Stimulated activated naive B cell treated with anti-CD40 and anti-IgM and Interleukin-4, amounts not matched to agents 10 μg/mL and 1 μg/mL and 100 μg/mL, for 72 hours (primary cell): ENCODE data around the gene OR13H1.
"Not testable (repeated sequence)": the region's sequence is repeated elsewhere in the genome, so short reads cannot be mapped to it uniquely, and the experiment has no call there.

Source experiments
- ATAC-seq, 2 donors: fragments of 150-1000 bp; cut with Tn5 transposase; replicated peaks; 2 replicates each; pipeline ENCODE4 v1.10.0; 2021; ENCODE audit warnings: moderate library complexity in 1 of 2
- DNase-seq: peaks from one replicate; pipeline ENCODE4 v3.0.0; 2021
- H3K27ac Mint-ChIP-seq: one replicate; pipeline ENCODE4 v1.8.0; 2022; ENCODE audit warnings: mild to moderate bottlenecking, mixed read lengths
- H3K27me3 Mint-ChIP-seq, 2 donors: one replicate each; pipeline ENCODE4 v1.8.0; 2022; ENCODE audit warnings: mixed read lengths in 2 of 2
- H3K36me3 Mint-ChIP-seq, 2 donors: one replicate each; pipeline ENCODE4 v1.8.0; 2022; ENCODE audit warnings: mixed read lengths in 2 of 2, mild to moderate bottlenecking in 1 of 2
- H3K4me1 Mint-ChIP-seq, 2 donors: one replicate each; pipeline ENCODE4 v1.8.0; 2022; ENCODE audit warnings: mixed read lengths in 2 of 2, mild to moderate bottlenecking in 1 of 2
- H3K4me3 Mint-ChIP-seq, 2 donors: one replicate each; pipeline ENCODE4 v1.8.0; 2022; ENCODE audit warnings: mild to moderate bottlenecking in 2 of 2, mixed read lengths in 2 of 2, moderate library complexity in 1 of 2
- H3K9me3 Mint-ChIP-seq, 2 donors: one replicate each; pipeline ENCODE4 v1.8.0; 2022; ENCODE audit warnings: mixed read lengths in 2 of 2, mild to moderate bottlenecking in 1 of 2

The OR13H1 gene, protein sequence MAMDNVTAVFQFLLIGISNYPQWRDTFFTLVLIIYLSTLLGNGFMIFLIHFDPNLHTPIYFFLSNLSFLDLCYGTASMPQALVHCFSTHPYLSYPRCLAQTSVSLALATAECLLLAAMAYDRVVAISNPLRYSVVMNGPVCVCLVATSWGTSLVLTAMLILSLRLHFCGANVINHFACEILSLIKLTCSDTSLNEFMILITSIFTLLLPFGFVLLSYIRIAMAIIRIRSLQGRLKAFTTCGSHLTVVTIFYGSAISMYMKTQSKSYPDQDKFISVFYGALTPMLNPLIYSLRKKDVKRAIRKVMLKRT

DNA sequence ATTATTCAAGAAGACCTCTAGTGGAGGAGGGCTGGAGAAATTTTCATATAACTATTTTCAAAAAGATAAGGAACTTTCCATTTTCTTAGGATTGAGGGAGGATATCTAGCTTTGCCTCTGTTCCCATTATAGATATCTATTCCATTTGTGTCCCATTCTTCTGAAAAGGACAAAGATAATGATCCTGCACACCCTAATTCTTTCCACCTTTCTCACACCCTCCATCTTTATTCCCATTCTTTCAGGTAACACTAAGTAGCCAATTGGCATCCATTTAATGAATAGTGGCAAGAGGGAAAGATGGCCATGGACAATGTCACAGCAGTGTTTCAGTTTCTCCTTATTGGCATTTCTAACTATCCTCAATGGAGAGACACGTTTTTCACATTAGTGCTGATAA lies at the start of gene OR13H1:
Gene OR13H1, plus strand, starts transcription at position 301 of the 400 bp plus-strand sequence. Its CDS starts 0 bp downstream, at position 301.
- no peaks in the 10 kb centered on the region for H3K4me1 Mint-ChIP-seq
- ATAC-seq (no peak), DNase-seq (no peak)
- H3K9me3 Mint-ChIP-seq: peaks cover 0 to 2% of the 10 kb centered on the region in 2 donors
- H3K27ac Mint-ChIP-seq: no peak within 1 kb of the TSS
- H3K36me3 Mint-ChIP-seq: no peaks in the 10 kb centered on the region
- H3K27me3 Mint-ChIP-seq: peaks cover 0 to 3% of the 10 kb centered on the region in 2 donors
- no peak within 1 kb of the TSS for H3K4me3 Mint-ChIP-seq

DNA sequence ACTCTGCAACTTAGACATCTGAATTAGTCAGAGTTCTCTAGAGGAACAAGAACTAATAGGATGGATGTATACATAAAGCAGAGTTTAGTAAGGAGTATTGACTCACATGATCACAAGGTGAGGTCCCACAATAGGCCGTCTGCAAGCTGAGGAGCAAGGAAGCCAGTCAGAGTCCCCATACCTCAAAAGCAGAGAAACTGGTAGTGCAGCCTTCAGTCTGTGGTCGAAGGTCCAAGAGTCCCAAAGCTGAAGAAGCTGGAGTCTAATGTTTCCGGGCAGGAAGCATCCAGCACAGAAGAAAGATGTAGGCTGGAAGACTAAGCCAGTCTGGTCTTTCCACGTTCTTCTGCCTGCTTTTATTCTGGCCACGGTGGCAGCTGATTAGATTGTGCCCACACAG lies 42.3 kb upstream of the OR13H1 start:
- H3K4me3 Mint-ChIP-seq, DNase-seq, H3K4me1 Mint-ChIP-seq, H3K27me3 Mint-ChIP-seq, ATAC-seq, H3K9me3 Mint-ChIP-seq, H3K36me3 Mint-ChIP-seq, H3K27ac Mint-ChIP-seq: not testable (repeated sequence)

DNA sequence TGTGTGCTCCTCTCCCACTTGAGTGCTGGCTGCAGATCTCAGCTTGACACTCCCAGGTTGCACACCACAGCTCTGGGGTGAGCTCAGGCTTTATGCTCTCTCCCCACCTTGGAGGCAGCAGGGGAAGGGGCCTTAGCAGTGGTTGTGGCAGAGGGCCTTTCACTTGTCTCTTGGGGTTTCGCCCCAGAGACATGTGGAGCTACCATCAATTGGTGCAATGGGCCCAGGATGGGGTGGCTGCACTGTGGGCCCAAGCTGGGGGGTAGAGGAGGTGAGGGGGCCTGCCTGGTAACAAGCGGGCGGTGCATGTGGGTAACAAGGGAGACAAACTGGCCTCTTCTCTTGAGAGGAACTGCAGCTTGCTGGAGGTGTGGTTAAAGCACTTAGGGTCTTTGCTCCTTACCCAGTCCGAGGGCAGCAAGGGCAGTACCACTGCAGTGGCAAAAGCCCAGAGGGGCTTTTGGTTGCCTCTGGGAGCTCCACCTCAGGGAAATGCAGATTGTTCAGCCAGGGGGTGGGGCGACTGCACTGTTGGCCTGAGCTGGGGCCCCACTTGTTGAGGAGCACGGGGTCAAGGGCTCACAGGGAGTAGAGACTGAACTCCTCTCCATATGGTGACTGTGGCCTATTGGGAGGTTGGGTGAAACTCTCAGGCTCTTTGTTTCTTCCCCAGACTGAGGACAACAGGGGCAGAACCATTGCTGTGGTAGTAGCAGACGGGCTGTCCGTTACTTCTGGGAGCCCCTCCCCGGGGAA lies 30.5 kb upstream of the OR13H1 start:
- Mint-ChIP-seq H3K9me3 (no peaks in the 10 kb centered on the region), H3K36me3 (no peaks in the 10 kb centered on the region), H3K27ac (no peak overlapping the region), H3K4me3 (no peak overlapping the region), H3K27me3 (no peaks in the 10 kb centered on the region), H3K4me1 (no peaks in the 10 kb centered on the region)
- DNase-seq: no peak
- ATAC-seq: no peak

DNA sequence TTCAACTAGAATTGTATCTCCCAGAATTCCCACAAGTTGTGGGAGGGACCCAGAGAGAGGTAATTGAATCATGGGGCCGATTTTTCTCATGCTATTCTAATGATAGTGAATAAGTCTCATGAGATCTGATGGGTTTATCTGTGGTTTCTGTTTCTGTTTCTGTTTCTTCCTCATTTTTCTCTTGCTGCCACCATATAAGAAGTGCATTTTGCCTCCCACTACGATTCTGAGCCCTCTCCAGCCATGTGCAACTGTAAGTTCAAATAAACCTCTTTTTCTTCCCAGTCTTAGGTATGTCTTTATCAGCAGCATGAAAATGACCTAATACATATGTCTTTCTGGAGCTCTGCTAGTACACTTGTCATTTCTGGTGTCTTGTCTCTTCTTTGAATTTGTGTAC lies 22.1 kb upstream of the OR13H1 start:
- Mint-ChIP-seq H3K9me3 (peaks cover 0 to 5% of the 10 kb centered on the region in 2 donors), H3K4me3 (no peak overlapping the region), H3K27ac (no peak overlapping the region), H3K27me3 (no peaks in the 10 kb centered on the region), H3K36me3 (no peaks in the 10 kb centered on the region), H3K4me1 (no peaks in the 10 kb centered on the region)
- ATAC-seq (no peak), DNase-seq (no peak)

DNA sequence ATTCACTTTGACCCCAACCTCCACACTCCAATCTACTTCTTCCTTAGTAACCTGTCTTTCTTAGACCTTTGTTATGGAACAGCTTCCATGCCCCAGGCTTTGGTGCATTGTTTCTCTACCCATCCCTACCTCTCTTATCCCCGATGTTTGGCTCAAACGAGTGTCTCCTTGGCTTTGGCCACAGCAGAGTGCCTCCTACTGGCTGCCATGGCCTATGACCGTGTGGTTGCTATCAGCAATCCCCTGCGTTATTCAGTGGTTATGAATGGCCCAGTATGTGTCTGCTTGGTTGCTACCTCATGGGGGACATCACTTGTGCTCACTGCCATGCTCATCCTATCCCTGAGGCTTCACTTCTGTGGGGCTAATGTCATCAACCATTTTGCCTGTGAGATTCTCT lies 344 bp downstream of the OR13H1 start:
- H3K36me3 Mint-ChIP-seq: no peaks in the 10 kb centered on the region
- DNase-seq (no peak), ATAC-seq (no peak)
- no peaks in the 10 kb centered on the region for H3K4me1 Mint-ChIP-seq
- peaks cover 0 to 2% of the 10 kb centered on the region in 2 donors for H3K9me3 Mint-ChIP-seq
- H3K27me3 Mint-ChIP-seq: peaks cover 0 to 3% of the 10 kb centered on the region in 2 donors
- H3K4me3 Mint-ChIP-seq: no peak overlapping the region
- no peak overlapping the region for H3K27ac Mint-ChIP-seq

DNA sequence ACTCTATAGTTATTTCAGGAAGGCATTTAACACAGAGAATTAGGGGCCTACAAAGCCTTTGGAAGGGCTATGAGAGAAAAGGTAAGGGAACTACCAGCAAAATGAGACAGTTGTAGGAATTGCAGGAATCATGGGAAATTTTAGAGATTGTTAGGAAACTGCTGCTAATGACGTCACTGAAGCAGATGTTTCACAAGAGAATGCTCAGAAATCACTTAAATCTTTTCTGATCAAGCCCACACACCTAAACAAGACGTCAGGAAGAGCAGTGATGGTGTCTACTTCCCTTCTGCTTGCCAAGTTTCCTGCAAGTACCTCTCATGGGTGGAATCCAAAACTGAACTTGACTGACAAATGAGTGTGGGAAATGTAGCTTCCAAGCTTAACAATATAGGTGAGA lies 5.1 kb downstream of the OR13H1 start:
- ATAC-seq (no peak), DNase-seq (no peak)
- no peaks in the 10 kb centered on the region for H3K4me1 Mint-ChIP-seq
- peaks cover 0 to 3% of the 10 kb centered on the region in 2 donors for H3K27me3 Mint-ChIP-seq
- no peaks in the 10 kb centered on the region for H3K36me3 Mint-ChIP-seq
- no peak overlapping the region for H3K4me3 Mint-ChIP-seq
- H3K9me3 Mint-ChIP-seq: peaks cover 0 to 2% of the 10 kb centered on the region in 2 donors
- H3K27ac Mint-ChIP-seq: no peak overlapping the region

DNA sequence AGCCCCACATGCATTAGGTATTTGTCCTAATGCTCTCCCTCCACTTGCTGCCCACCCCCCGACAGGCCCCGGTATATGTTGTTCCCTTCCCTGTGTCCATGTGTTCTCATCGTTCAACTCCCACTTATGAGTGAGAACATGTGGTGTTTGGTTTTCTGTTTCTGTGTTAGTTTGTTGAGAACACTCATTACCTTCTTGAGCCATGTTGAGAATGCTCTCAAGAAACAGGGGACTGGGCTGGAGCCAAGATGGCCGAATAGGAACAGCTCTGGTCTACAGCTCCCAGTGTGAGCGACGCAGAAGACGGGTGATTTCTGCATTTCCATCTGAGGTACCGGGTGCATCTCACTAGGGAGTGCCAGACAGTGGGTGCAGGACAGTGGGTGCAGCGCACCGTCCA lies 8.6 kb downstream of the OR13H1 start:
- H3K27ac Mint-ChIP-seq, ATAC-seq, H3K4me3 Mint-ChIP-seq, H3K36me3 Mint-ChIP-seq, DNase-seq, H3K9me3 Mint-ChIP-seq, H3K27me3 Mint-ChIP-seq, H3K4me1 Mint-ChIP-seq: not testable (repeated sequence)

DNA sequence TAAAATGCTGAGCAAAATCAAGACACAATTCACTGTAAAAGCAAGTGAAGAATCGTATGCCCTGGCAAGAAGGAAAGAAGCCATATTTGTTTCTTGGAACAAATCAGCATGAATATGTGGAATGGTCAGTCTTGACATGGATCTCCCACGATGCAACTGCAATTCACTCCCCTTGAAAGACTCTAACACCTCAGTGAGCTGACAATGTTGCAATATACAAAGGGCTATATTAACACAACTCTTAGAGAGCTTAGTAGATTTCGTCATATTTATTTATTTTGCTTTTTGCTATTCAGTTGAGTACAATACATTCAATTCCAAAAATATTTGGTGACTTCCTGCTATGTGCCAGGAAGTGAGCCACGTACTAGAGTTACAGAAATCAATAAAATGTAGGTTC lies 14.7 kb downstream of the OR13H1 start:
- Mint-ChIP-seq H3K27ac (no peak overlapping the region), H3K36me3 (no peaks in the 10 kb centered on the region), H3K9me3 (no peaks in the 10 kb centered on the region), H3K27me3 (no peaks in the 10 kb centered on the region), H3K4me1 (no peaks in the 10 kb centered on the region), H3K4me3 (no peak overlapping the region)
- ATAC-seq (no peak), DNase-seq (no peak)

DNA sequence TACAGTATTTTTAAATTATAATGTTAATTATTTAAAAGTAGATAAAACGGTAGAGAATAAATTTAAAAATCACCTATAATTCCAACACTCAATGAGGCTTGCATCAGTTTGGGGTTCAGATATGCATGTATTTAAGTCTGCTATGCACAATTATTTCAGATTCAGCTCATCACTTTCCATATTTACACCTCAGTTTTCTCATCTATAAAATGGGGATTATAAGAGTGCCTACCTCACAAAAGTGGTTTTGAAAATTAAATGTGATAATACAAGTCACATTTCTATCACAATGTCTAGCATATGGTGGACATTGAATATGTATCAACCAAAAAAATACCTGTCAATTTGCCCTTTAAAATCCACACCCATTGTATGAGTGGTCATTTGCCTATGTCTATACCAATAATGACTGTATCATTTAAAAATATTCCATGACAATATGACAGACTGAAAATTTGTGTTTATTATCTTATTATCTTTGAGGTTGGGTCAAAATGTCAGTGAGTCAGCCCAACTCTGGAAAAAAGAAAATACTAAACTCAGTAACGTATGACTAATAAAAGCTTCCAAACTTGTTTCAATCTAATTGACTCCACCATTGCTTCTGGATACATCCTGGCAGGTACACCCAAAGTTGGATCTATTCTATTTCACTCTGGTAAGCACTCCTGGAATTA lies 20.8 kb downstream of the OR13H1 start:
- H3K27ac Mint-ChIP-seq: no peak overlapping the region
- no peaks in the 10 kb centered on the region for H3K36me3 Mint-ChIP-seq
- ATAC-seq (no peak), DNase-seq (no peak)
- no peaks in the 10 kb centered on the region for H3K27me3 Mint-ChIP-seq
- no peak overlapping the region for H3K4me3 Mint-ChIP-seq
- no peaks in the 10 kb centered on the region for H3K9me3 Mint-ChIP-seq
- H3K4me1 Mint-ChIP-seq: no peaks in the 10 kb centered on the region

DNA sequence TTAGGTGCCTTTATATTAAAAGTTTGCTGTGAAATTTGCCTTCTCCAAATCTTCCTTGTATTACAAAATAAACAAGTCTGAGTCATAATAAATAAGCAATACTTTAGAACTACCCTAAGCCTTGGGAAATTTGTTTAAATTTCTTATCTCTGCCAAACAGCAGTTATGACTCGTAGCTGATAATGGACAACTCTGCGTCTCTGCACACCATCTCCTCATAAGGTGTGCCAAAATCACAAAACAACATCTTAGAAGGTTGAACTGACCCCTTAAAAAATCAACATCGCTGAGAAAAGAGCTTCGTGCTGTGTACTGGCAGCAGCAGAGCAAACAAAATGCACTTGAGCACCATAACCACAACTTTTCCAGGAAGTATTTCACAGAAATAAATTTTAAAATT lies 22.0 kb downstream of the OR13H1 start:
- Mint-ChIP-seq H3K27me3 (no peaks in the 10 kb centered on the region), H3K9me3 (no peaks in the 10 kb centered on the region), H3K4me3 (no peak overlapping the region), H3K27ac (no peak overlapping the region), H3K36me3 (no peaks in the 10 kb centered on the region), H3K4me1 (no peaks in the 10 kb centered on the region)
- DNase-seq: no peak
- ATAC-seq: no peak

DNA sequence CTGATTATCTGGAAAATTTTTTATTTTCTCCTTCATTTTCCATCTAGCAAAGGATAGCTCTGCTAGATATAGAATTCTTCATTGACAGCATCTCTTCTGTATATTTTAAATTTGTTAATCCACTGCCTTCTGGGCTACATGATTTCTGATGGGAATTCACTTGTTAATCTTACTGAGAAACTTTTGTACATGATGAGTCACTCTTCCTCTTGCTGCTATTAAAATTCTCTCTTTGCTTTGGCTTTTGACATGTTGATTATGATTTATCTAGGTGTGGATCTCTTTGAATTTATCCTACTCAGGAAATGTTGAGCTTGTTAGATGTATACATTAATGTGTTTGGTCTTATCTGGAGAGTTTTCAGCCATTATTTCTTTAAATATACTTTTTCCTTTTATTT lies 27.5 kb downstream of the OR13H1 start:
- DNase-seq (no peak), ATAC-seq (no peak)
- H3K36me3 Mint-ChIP-seq: no peaks in the 10 kb centered on the region
- H3K27ac Mint-ChIP-seq: no peak overlapping the region
- H3K9me3 Mint-ChIP-seq: no peaks in the 10 kb centered on the region
- no peak overlapping the region for H3K4me3 Mint-ChIP-seq
- H3K4me1 Mint-ChIP-seq: no peaks in the 10 kb centered on the region
- H3K27me3 Mint-ChIP-seq: peaks cover 0 to 14% of the 10 kb centered on the region in 2 donors

DNA sequence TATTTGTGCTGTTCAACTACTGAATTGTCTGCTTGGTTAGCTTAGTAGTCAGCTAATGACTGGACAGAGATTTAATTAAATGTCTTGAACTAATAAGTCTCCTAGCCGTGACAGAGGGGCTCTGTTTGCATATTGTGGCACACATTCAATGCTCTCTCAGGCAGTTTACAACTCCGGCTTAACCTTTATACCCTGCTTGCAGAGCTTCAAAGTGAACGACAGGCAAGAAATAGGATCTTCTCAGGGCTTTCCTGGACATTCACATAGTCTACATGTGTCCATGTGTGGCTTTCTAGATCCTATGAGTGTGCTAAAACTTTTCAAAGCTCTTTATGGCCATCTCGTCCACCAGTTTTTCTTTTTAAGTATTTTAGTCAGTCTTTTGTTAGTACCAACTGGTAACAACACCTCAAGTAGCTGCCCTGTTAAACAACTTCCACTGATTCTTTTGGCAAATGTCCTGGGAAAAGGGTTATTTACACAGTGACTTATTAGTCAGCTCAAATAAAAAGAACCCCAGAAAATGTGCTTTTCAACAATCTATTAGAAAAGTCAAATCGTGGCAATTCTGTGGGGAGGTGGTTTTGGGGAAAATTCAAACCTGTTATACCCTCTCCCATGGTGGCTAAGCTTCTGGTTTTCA lies 28.6 kb downstream of the OR13H1 start:
- H3K9me3 Mint-ChIP-seq: no peaks in the 10 kb centered on the region
- peaks cover 0 to 19% of the 10 kb centered on the region in 2 donors for H3K27me3 Mint-ChIP-seq
- H3K4me3 Mint-ChIP-seq: no peak overlapping the region
- H3K36me3 Mint-ChIP-seq: no peaks in the 10 kb centered on the region
- ATAC-seq (no peak), DNase-seq (no peak)
- no peaks in the 10 kb centered on the region for H3K4me1 Mint-ChIP-seq
- H3K27ac Mint-ChIP-seq: no peak overlapping the region

DNA sequence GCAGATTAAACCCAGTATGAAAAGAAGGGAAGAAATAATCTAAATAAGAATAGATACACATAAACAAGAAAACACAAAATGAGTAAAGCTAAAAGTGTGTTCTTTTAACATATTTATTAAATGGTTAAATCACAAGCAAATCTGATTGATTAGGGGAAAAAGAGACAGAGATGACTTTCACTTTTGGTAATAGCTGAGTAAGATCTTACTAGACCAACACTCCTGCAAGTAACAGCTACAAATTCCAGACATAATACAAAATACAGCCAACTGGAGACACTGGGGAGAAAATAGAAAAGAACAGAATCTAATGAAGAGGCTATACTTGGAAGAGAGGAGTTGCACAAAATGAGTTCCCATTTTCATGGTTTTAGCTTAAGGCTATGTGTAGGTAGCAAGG lies 33.5 kb downstream of the OR13H1 start:
- no peaks in the 10 kb centered on the region for H3K4me1 Mint-ChIP-seq
- H3K4me3 Mint-ChIP-seq: no peak overlapping the region
- DNase-seq (no peak), ATAC-seq (no peak)
- peaks cover 0 to 25% of the 10 kb centered on the region in 2 donors for H3K27me3 Mint-ChIP-seq
- H3K27ac Mint-ChIP-seq: no peak overlapping the region
- H3K9me3 Mint-ChIP-seq: no peaks in the 10 kb centered on the region
- no peaks in the 10 kb centered on the region for H3K36me3 Mint-ChIP-seq

DNA sequence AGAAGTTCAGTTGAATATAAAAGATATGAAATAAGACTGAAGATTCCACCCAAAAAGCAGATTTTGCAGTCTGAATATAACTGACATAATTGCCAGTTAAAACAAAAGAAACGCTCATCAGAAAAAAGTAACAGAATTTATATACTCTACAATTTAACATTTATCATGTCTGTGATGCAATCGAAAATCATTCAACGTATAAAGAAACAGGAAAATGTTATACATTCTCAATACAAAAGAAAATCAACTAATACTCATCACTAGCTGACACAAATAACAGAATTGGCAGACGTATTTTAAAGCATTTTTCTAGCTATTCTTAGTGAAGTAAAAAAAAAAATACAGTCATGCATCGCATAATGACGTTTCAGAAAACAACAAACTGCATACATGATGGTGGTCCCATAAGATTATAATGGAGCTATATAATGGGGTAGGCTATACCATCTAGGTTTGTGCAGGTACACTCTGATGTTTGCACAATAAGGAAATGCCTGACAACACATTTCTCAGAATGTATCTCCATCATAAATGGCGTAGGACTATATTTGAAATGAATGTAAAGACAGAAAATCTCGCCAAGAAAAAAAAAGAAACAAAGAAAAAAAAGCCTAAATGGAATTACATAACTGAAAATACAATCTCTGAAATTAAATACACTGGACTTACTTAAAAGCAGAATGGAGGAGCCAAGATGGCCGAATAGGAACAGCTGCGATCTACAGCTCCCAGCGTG lies 34.3 kb downstream of the OR13H1 start:
- Mint-ChIP-seq H3K4me3 (no peak overlapping the region), H3K4me1 (no peaks in the 10 kb centered on the region), H3K27ac (no peak overlapping the region), H3K36me3 (no peaks in the 10 kb centered on the region), H3K27me3 (peaks cover 0 to 24% of the 10 kb centered on the region in 2 donors), H3K9me3 (no peaks in the 10 kb centered on the region)
- DNase-seq (no peak), ATAC-seq (no peak)
